ENCODE results near the gene SLC5A10.
A peak's percentile ranks its signal among the peaks of the same experiment; 100 is the strongest.

Gene SLC5A10

DNA sequence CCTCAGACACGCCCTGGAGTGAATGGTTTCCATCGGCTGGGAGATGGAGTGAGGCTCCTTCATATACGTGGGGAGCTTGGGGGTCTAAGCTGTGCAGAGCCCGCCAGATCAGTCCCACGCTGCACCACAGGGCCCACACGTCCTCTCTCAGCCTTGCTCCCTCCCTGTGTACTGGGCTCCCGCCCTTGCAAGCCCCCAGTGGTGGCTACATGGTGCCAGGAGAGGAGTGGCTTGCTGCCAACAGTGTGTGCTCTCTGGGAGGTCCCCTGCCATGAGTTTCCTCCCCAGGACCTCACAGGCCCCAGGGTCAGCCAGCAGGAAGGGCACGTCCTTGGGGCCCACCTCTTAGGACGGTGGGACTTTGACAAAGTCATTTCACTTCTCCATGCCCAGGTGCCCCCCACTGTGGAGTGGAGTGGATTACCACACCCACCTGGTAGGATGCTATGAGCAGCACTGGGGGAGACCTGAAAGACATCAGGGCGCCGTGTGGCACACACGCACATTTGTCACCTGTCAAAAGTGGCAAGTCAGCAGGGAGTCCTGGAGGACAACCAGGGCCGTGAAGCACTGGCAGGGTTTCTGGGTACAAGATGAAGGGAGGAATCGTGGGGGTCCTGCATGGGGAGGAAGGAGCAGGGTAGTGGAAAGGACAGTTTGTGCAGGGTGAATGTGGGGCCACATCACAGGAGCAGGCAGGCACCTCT, 13.7 kb downstream of the SLC5A10 start:
- H3K27me3 ChIP-seq: no peaks in the 10 kb centered on the region
- no peak overlapping the region for H3K9ac ChIP-seq
- TF ChIP-seq Cebpa-rat (IDR thresholded peaks at IDR 0.05): no peak
- H3K4me2 ChIP-seq: no peak overlapping the region
- H3K9me3 ChIP-seq (replicated peaks in 1 of 11): no peaks in the 10 kb centered on the region
- no peak overlapping the region for H3K4me3 ChIP-seq
- H3K36me3 ChIP-seq: 0 out of 22 replicates have a peak, but pooled peaks cover 0 to under 1% (median 0%) of the 10 kb centered on the region in 11 experiments
- H3K4me1 ChIP-seq: peaks cover 22 to 34% (median 26%) of the 10 kb centered on the region in 10 experiments
- no peaks in the 10 kb centered on the region for H4K20me1 ChIP-seq
- H3K27ac ChIP-seq: no peak overlapping the region

- TF ChIP-seq Cebpa-rat (IDR thresholded peaks at IDR 0.05): no peak
- Histone ChIP-seq H4K20me1 (no peaks in the 10 kb centered on the region), H3K36me3 (peaks cover 0 to 11% (median 0%) of the 10 kb centered on the region in 11 experiments; a peak in 2 of 22 replicates), H3K27me3 (no peaks in the 10 kb centered on the region), H3K4me1 (peaks cover 22 to 32% (median 26%) of the 10 kb centered on the region in 10 experiments), H3K27ac (no peak overlapping the region), H3K9me3 (replicated peaks in 1 of 11) (no peaks in the 10 kb centered on the region), H3K4me3 (no peak overlapping the region), H3K4me2 (peak overlapping the region in 5 of 11 experiments; percentile 9 to 76 (median 16); a peak in 3 of 22 replicates), H3K9ac (0 out of 22 replicates have a peak overlapping the region, but pooled peaks of 1 of the 11 experiments have one; percentile 9)
Measured at GRCh38 chr17:18966831-18967624, 15.1 kb downstream of the SLC5A10 start.

DNA sequence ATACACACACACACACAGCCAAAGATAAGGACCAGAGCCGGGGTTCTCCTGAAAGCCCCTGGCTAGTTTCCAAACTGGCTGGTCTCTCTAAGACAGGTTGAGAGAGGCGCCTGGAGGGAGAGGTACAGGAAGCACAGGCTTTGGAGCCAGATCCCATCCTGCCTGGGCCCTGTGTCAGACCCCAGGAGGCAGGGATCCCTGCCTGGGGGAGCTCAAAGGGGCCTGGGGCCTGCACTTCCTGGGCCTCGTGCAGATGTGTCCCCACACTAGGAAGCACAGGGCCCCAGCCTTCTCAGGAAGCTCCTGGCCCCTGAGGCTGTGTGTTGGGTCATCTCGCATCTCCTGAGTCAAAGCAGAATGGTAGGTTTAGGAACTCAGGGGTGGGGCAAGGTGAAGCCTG, 16.0 kb downstream of the SLC5A10 start:
- Histone ChIP-seq H3K4me1 (peaks cover 22 to 37% (median 26%) of the 10 kb centered on the region in 10 experiments), H3K9ac (peak overlapping the region in 10 of 11 experiments; percentile 26 to 65 (median 54); a peak in 15 of 22 replicates), H3K36me3 (peaks cover 0 to 11% (median 0%) of the 10 kb centered on the region in 11 experiments; a peak in 2 of 22 replicates), H3K27me3 (no peaks in the 10 kb centered on the region), H3K27ac (peak overlapping the region in 10 of 11 experiments; percentile 41 to 75 (median 60); a peak in 19 of 22 replicates), H3K4me3 (no peak overlapping the region), H3K4me2 (peak overlapping the region; percentile 62 to 85 (median 78)), H4K20me1 (no peaks in the 10 kb centered on the region), H3K9me3 (replicated peaks in 1 of 11) (no peaks in the 10 kb centered on the region)
- no peak for TF ChIP-seq Cebpa-rat (IDR thresholded peaks at IDR 0.05)

- no peak for TF ChIP-seq Cebpa-rat (IDR thresholded peaks at IDR 0.05)
- no peak overlapping the region for H3K4me3 ChIP-seq
- peak overlapping the region in 10 of 11 experiments; percentile 41 to 75 (median 60); a peak in 21 of 22 replicates for H3K27ac ChIP-seq
Measured at GRCh38 chr17:18968345-18968744, 16.4 kb downstream of the SLC5A10 start.

GRCh38 chr17:18968945-18969887, 17.3 kb downstream of the SLC5A10 start:
- Histone ChIP-seq H3K27me3 (no peaks in the 10 kb centered on the region), H3K4me2 (peak overlapping the region; percentile 62 to 85 (median 78)), H3K9ac (peak overlapping the region; percentile 12 to 65 (median 53); a peak in 20 of 22 replicates), H3K36me3 (peaks cover 0 to 11% (median 0%) of the 10 kb centered on the region in 11 experiments; a peak in 2 of 22 replicates), H3K4me3 (no peak overlapping the region), H3K4me1 (peaks cover 22 to 38% (median 27%) of the 10 kb centered on the region in 10 experiments), H3K27ac (peak overlapping the region in 10 of 11 experiments; percentile 41 to 75 (median 60); a peak in 18 of 22 replicates), H4K20me1 (peaks cover 0 to 1% (median 0%) of the 10 kb centered on the region in 11 experiments; a peak in 1 of 22 replicates), H3K9me3 (replicated peaks in 1 of 11) (no peaks in the 10 kb centered on the region)
- TF ChIP-seq Cebpa-rat (IDR thresholded peaks at IDR 0.05): no peak

More at GRCh38 chr17:18968345-18968744, 16.4 kb downstream of the SLC5A10 start:
- Histone ChIP-seq H3K4me1 (peaks cover 22 to 38% (median 27%) of the 10 kb centered on the region in 10 experiments), H3K4me2 (peak overlapping the region; percentile 62 to 85 (median 78)), H3K9ac (peak overlapping the region; percentile 26 to 65 (median 53); a peak in 20 of 22 replicates), H3K27me3 (no peaks in the 10 kb centered on the region), H3K36me3 (peaks cover 0 to 11% (median 0%) of the 10 kb centered on the region in 11 experiments; a peak in 2 of 22 replicates), H3K9me3 (replicated peaks in 1 of 11) (no peaks in the 10 kb centered on the region), H4K20me1 (no peaks in the 10 kb centered on the region)

DNA sequence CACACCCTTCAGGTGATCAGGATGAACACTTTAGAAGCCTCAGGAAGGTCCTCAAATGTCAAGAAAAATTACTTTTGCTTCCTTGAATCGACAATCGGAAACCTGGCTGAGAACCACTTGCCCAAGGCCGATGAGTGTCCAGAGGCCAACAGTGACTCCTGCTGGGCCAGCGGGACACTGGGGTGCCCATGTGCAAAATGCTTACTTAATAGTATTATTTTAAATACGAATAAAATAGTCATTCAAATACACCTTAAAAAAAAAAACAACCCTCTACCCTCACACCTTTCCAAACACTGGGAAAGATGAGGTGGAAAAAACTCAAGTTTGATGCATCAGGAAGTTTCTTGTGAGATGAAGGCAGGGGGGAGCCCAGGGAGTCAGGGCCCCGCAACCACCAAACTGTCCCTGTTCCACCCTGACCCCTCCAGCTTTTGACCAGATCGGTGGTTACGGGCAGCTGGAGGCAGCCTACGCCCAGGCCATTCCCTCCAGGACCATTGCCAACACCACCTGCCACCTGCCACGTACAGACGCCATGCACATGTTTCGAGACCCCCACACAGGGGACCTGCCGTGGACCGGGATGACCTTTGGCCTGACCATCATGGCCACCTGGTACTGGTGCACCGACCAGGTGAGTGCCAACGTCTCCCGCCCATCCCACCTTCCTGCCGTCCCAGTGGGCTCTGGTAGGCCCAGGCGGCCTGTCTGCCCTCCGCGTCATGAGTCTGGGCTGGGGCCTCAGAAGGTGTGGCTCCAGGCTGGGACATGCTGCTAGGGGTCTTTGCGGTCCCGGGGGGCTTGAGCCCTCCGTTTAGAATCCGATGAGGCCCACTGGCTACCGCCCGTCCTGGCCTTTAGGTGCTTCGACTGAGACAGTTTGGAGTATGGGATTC, 18.9 kb downstream of the SLC5A10 start:
- Histone ChIP-seq H4K20me1 (peaks cover 0 to 11% (median 0%) of the 10 kb centered on the region in 11 experiments; a peak in 1 of 22 replicates), H3K4me3 (no peak overlapping the region), H3K27ac (no peak overlapping the region), H3K4me1 (peaks cover 22 to 38% (median 28%) of the 10 kb centered on the region in 10 experiments), H3K4me2 (peak overlapping the region in 3 of 11 experiments; percentile 62 to 80 (median 68); a peak in 2 of 22 replicates), H3K36me3 (peaks cover 0 to 11% (median 0%) of the 10 kb centered on the region in 11 experiments; a peak in 2 of 22 replicates), H3K9me3 (replicated peaks in 1 of 11) (no peaks in the 10 kb centered on the region), H3K27me3 (no peaks in the 10 kb centered on the region), H3K9ac (no peak overlapping the region)
- no peak for TF ChIP-seq Cebpa-rat (IDR thresholded peaks at IDR 0.05)

DNA sequence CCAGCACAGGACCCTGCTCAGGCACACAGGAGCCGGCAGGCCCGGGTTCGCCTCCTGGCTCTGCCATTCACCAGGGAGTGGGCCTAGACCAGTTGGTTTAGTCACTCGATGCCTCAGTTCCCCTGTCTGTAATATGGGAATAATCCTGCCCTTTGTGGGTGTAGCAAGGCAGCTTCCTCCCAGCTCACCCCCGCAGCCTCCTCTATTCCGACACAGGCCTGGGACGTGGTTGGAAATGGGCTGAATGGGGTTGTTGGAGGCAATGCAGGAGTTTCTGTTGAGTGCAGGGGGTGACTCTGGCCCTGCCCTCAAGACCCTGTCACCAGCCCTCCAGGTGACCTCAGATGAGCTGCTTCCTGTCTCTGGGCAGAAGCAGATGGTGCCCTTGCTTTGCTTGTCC, 19.8 kb downstream of the SLC5A10 start:
- H3K9ac ChIP-seq: no peak overlapping the region; a peak in 1 of 22 replicates
- peaks cover 0 to 11% (median 0%) of the 10 kb centered on the region in 11 experiments; a peak in 1 of 22 replicates for H4K20me1 ChIP-seq
- H3K4me1 ChIP-seq: peaks cover 22 to 38% (median 28%) of the 10 kb centered on the region in 10 experiments
- peaks cover 0 to 18% (median 0%) of the 10 kb centered on the region in 11 experiments; a peak in 3 of 22 replicates for H3K36me3 ChIP-seq
- no peaks in the 10 kb centered on the region for H3K9me3 ChIP-seq (replicated peaks in 1 of 11)
- H3K4me3 ChIP-seq: no peak overlapping the region
- no peak for TF ChIP-seq Cebpa-rat (IDR thresholded peaks at IDR 0.05)
- no peaks in the 10 kb centered on the region for H3K27me3 ChIP-seq
- no peak overlapping the region for H3K4me2 ChIP-seq
- H3K27ac ChIP-seq: no peak overlapping the region

Measured in BLaER1 treated with 17β-estradiol and CSF1 and Interleukin-3, amounts not matched to agents 10 nM and 100 nM (cell line).